WTC11 (cell line): ENCODE measurements around the gene ECT2L. TPM values are rescaled to one million over a fixed set of nuclear protein-coding genes. Genes with fewer than 3 reads are reported as not detected.

Source experiments
- ATAC-seq: fragments of 200-7000 bp; cut with Tn5 transposase; 2 replicates; pipeline ENCODE4 v1.10.0; 2021; ENCODE audit warnings: mild to moderate bottlenecking, moderate library complexity
- CTCF ChIA-PET: fragments of 300-600 bp; sonication (Branson Sonifier 250); formaldehyde crosslinking; loops from one replicate; lab custom pipeline; 2021; ENCODE audit warnings: antibody characterized with exemption; lab: Charles Lee
- POLR2A ChIA-PET: fragments of 350-600 bp; sonication (Branson Sonifier 250); formaldehyde crosslinking; loops from one replicate; lab custom pipeline; 2021; ENCODE audit warnings: antibody characterized with exemption; lab: Charles Lee
- DNase-seq: peaks from one replicate; pipeline ENCODE4 v3.0.0; 2021; ENCODE audit warnings: low spot score
- H3K27ac Mint-ChIP-seq: 2 replicates; pipeline ENCODE4 v1.8.0; 2021; ENCODE audit warnings: mixed read lengths
- H3K27me3 Mint-ChIP-seq: 2 replicates; pipeline ENCODE4 v1.8.0; 2021; ENCODE audit warnings: low read depth, mild to moderate bottlenecking, moderate library complexity, mixed read lengths
- H3K36me3 Mint-ChIP-seq: 2 replicates; pipeline ENCODE4 v1.8.0; 2021; ENCODE audit warnings: mixed read lengths
- H3K4me1 Mint-ChIP-seq: 2 replicates; pipeline ENCODE4 v1.8.0; 2022; ENCODE audit warnings: mixed read lengths
- H3K4me3 Mint-ChIP-seq: 2 replicates; pipeline ENCODE4 v1.8.0; 2021; ENCODE audit warnings: mild to moderate bottlenecking, moderate library complexity, mixed read lengths
- H3K9me3 Mint-ChIP-seq: 2 replicates; pipeline ENCODE4 v1.8.0; 2021; ENCODE audit warnings: mixed read lengths
- CBFB ChIP-seq: sonication (generic); formaldehyde crosslinking; IDR thresholded peaks from 2 replicates; pipeline ENCODE4 v1.8.1; 2022; ENCODE audit warnings: mild to moderate bottlenecking, low read depth, missing genetic modification reagents
- ETV6 ChIP-seq: sonication (generic); formaldehyde crosslinking; IDR thresholded peaks from 2 replicates; pipeline ENCODE4 v1.8.1; 2022; ENCODE audit warnings: mild to moderate bottlenecking, missing genetic modification reagents
- FOXJ3 ChIP-seq: sonication (generic); formaldehyde crosslinking; IDR thresholded peaks from 2 replicates; pipeline ENCODE4 v1.9.0; 2021; ENCODE audit warnings: missing genetic modification reagents, mild to moderate bottlenecking, borderline replicate concordance
- FOXP1 ChIP-seq: sonication (generic); formaldehyde crosslinking; IDR thresholded peaks from 2 replicates; pipeline ENCODE4 v1.8.0; 2022; ENCODE audit warnings: missing genetic modification reagents, mild to moderate bottlenecking, moderate library complexity, borderline replicate concordance
- MLX ChIP-seq: sonication (generic); formaldehyde crosslinking; IDR thresholded peaks from 2 replicates; pipeline ENCODE4 v1.8.1; 2023; ENCODE audit warnings: mild to moderate bottlenecking, missing genetic modification reagents, moderate library complexity
- MYBL2 ChIP-seq: sonication (generic); formaldehyde crosslinking; IDR thresholded peaks from 2 replicates; pipeline ENCODE4 v1.8.1; 2023; ENCODE audit warnings: mild to moderate bottlenecking, moderate library complexity, missing genetic modification reagents
- NR2C2 ChIP-seq: sonication (generic); formaldehyde crosslinking; IDR thresholded peaks from 2 replicates; pipeline ENCODE4 v1.8.0; 2022; ENCODE audit warnings: mild to moderate bottlenecking, missing genetic modification reagents
- OVOL2 ChIP-seq: fragments of 250-450 bp; sonication (Bioruptor Pico); IDR thresholded peaks from 2 replicates; pipeline ENCODE4 v1.9.0; 2021; ENCODE audit warnings: mild to moderate bottlenecking, borderline replicate concordance
- PRRX2 ChIP-seq: fragments of 250-450 bp; sonication (Bioruptor Pico); IDR thresholded peaks from 2 replicates; pipeline ENCODE4 v1.8.0; 2021; ENCODE audit warnings: mild to moderate bottlenecking
- RORB ChIP-seq: fragments of 250-450 bp; sonication (Bioruptor Pico); IDR thresholded peaks from 2 replicates; pipeline ENCODE4 v1.9.0; 2021; ENCODE audit warnings: mild to moderate bottlenecking
- TEAD1 ChIP-seq: sonication (generic); formaldehyde crosslinking; IDR thresholded peaks from 2 replicates; pipeline ENCODE4 v1.8.0; 2022; ENCODE audit warnings: mild to moderate bottlenecking, missing genetic modification reagents
- USF1 ChIP-seq: sonication (generic); formaldehyde crosslinking; IDR thresholded peaks from 2 replicates; pipeline ENCODE4 v1.8.0; 2022; ENCODE audit warnings: mild to moderate bottlenecking, missing genetic modification reagents
- ZNF138 ChIP-seq: sonication (generic); formaldehyde crosslinking; conservative IDR thresholded peaks from 2 replicates; pipeline ENCODE4 v1.8.1; 2022; ENCODE audit warnings: mild to moderate bottlenecking, moderate library complexity, missing genetic modification reagents
- ZNF219 ChIP-seq: sonication (generic); formaldehyde crosslinking; IDR thresholded peaks from 2 replicates; pipeline ENCODE4 v1.8.0; 2023; ENCODE audit warnings: missing genetic modification reagents, mild to moderate bottlenecking, borderline replicate concordance
- ZNF317 ChIP-seq: sonication (generic); formaldehyde crosslinking; IDR thresholded peaks from 2 replicates; pipeline ENCODE4 v1.8.1; 2023; ENCODE audit warnings: low read depth, mild to moderate bottlenecking, moderate library complexity, missing genetic modification reagents, borderline replicate concordance
- ZNF416 ChIP-seq: fragments of 250-450 bp; sonication (Bioruptor Pico); IDR thresholded peaks from 2 replicates; pipeline ENCODE4 v1.9.0; 2021; ENCODE audit warnings: mild to moderate bottlenecking, inconsistent platforms
- ZNF671 ChIP-seq: fragments of 250-450 bp; sonication (Bioruptor Pico); IDR thresholded peaks from 2 replicates; pipeline ENCODE4 v1.8.0; 2021; ENCODE audit warnings: mild to moderate bottlenecking
- total RNA-seq: library from RNA; stranded (reverse); gene quantifications from 3 replicates; pipeline ENCODE4 v1.2.3, GENCODE V29; 2021
- TF ChIP-seq, protein P1 (sequence below): sonication (generic); formaldehyde crosslinking; IDR thresholded peaks from 2 replicates; pipeline ENCODE4 v1.8.1; 2023; ENCODE audit warnings: mild to moderate bottlenecking, moderate library complexity, missing genetic modification reagents
- TF ChIP-seq, protein P2 (sequence below): sonication (generic); formaldehyde crosslinking; IDR thresholded peaks from 2 replicates; pipeline ENCODE4 v1.8.1; 2023; ENCODE audit warnings: mild to moderate bottlenecking, missing genetic modification reagents
- TF ChIP-seq, protein P3 (sequence below): sonication (generic); formaldehyde crosslinking; IDR thresholded peaks from 2 replicates; pipeline ENCODE4 v1.8.0; 2022; ENCODE audit warnings: mild to moderate bottlenecking, missing genetic modification reagents
- TF ChIP-seq, protein P4 (sequence below): sonication (generic); formaldehyde crosslinking; IDR thresholded peaks from 2 replicates; pipeline ENCODE4 v1.8.0; 2023; ENCODE audit warnings: missing genetic modification reagents

The ECT2L gene
- total RNA-seq, 1 experiment from 2014 or later, result not detected

GRCh38 chr6:138914701-138915100, 118.8 kb downstream of the ECT2L start (continued):
- TF ChIP-seq, protein P1, sequence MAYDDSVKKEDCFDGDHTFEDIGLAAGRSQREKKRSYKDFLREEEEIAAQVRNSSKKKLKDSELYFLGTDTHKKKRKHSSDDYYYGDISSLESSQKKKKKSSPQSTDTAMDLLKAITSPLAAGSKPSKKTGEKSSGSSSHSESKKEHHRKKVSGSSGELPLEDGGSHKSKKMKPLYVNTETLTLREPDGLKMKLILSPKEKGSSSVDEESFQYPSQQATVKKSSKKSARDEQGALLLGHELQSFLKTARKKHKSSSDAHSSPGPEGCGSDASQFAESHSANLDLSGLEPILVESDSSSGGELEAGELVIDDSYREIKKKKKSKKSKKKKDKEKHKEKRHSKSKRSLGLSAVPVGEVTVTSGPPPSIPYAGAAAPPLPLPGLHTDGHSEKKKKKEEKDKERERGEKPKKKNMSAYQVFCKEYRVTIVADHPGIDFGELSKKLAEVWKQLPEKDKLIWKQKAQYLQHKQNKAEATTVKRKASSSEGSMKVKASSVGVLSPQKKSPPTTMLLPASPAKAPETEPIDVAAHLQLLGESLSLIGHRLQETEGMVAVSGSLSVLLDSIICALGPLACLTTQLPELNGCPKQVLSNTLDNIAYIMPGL (CRISPR knock-in tag), result no peak
- TF ChIP-seq ZNF138, result no peak
- no peak for TF ChIP-seq RORB (CRISPR knock-in tag)
- TF ChIP-seq, protein P2, sequence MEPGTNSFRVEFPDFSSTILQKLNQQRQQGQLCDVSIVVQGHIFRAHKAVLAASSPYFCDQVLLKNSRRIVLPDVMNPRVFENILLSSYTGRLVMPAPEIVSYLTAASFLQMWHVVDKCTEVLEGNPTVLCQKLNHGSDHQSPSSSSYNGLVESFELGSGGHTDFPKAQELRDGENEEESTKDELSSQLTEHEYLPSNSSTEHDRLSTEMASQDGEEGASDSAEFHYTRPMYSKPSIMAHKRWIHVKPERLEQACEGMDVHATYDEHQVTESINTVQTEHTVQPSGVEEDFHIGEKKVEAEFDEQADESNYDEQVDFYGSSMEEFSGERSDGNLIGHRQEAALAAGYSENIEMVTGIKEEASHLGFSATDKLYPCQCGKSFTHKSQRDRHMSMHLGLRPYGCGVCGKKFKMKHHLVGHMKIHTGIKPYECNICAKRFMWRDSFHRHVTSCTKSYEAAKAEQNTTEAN (CRISPR knock-in tag), result no peak
- TF ChIP-seq, protein P3, sequence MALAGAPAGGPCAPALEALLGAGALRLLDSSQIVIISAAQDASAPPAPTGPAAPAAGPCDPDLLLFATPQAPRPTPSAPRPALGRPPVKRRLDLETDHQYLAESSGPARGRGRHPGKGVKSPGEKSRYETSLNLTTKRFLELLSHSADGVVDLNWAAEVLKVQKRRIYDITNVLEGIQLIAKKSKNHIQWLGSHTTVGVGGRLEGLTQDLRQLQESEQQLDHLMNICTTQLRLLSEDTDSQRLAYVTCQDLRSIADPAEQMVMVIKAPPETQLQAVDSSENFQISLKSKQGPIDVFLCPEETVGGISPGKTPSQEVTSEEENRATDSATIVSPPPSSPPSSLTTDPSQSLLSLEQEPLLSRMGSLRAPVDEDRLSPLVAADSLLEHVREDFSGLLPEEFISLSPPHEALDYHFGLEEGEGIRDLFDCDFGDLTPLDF (CRISPR knock-in tag), result no peak
- no peak for TF ChIP-seq CBFB (CRISPR knock-in tag)
- TF ChIP-seq ZNF317 (CRISPR knock-in tag), result no peak
- TF ChIP-seq USF1 (CRISPR knock-in tag), result no peak
- TF ChIP-seq MYBL2 (CRISPR knock-in tag), result no peak
- TF ChIP-seq TEAD1 (CRISPR knock-in tag), result no peak
- TF ChIP-seq FOXP1 (CRISPR knock-in tag), result no peak
- no peak for TF ChIP-seq MLX (CRISPR knock-in tag)
- TF ChIP-seq ZNF416, result no peak
- no peak for TF ChIP-seq NR2C2 (CRISPR knock-in tag)
- no peak for TF ChIP-seq PRRX2 (CRISPR knock-in tag)

DNA sequence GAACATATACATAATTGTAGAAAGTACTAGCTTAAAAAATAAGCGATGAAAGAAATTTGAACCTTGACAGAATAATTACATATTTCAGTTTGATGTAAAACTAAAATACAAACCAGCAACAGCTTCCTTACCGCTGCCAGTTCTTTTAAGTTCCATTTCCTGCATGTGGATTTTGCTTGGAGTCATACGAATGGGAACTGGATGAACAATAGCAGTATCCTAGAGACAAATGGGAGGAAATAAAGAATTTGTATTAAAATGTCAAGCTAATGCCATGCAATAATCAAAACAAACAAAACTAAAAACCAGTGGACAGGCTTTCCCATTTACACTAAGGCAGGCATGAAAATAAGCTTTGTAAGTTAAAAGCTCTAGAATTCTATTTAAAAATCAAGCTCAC, 125.0 kb downstream of the ECT2L start:
- CTCF ChIA-PET, result interaction anchor here (1.2 kb wide), 1 partner anchor 105 kb away, joined by 3 read pairs; no protein-coding TSS in a partner anchor
- no peak for DNase-seq
- Mint-ChIP-seq H3K9me3 (0 out of 2 replicates have a peak, but pooled peaks cover 3% of the 10 kb centered on the region), H3K27ac (no peak overlapping the region; the same call in 1 of the 2 replicates), H3K4me3 (no peak overlapping the region), H3K4me1 (no peaks in the 10 kb centered on the region; the same call in 1 of the 2 replicates)
- TF ChIP-seq OVOL2 (CRISPR knock-in tag), result no peak
- no peak for TF ChIP-seq ZNF219 (CRISPR knock-in tag)
- TF ChIP-seq, protein P4, sequence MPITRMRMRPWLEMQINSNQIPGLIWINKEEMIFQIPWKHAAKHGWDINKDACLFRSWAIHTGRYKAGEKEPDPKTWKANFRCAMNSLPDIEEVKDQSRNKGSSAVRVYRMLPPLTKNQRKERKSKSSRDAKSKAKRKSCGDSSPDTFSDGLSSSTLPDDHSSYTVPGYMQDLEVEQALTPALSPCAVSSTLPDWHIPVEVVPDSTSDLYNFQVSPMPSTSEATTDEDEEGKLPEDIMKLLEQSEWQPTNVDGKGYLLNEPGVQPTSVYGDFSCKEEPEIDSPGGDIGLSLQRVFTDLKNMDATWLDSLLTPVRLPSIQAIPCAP (CRISPR knock-in tag), result no peak
- TF ChIP-seq RORB (CRISPR knock-in tag), result no peak
- TF ChIP-seq, protein P3 (CRISPR knock-in tag), result no peak
- no peak for TF ChIP-seq ZNF671 (CRISPR knock-in tag)
- no peak for TF ChIP-seq ETV6 (CRISPR knock-in tag)
- no peak for TF ChIP-seq FOXJ3 (CRISPR knock-in tag)
- TF ChIP-seq, all 79 proteins: peak for 0
- POLR2A ChIA-PET, result no interaction called here
- ATAC-seq, result no peak
- Mint-ChIP-seq H3K36me3 (peaks cover 15% of the 10 kb centered on the region), H3K27me3 (no peaks in the 10 kb centered on the region)
